Fibroblast of the aortic adventitia (primary cell): Measurements from ENCODE around the gene CXXC1. TPM values are rescaled to one million over a fixed set of nuclear protein-coding genes. Genes with fewer than 3 reads are reported as not detected.
"Not testable (repeated sequence)": the region's sequence is repeated elsewhere in the genome, so short reads cannot be mapped to it uniquely, and the experiment has no call there.

Source experiments
- DNase-seq: peaks from one replicate; pipeline ENCODE4 v3.0.0-alpha.2; 2010; ENCODE audit warnings: low read depth
- H3K4me3 ChIP-seq: 2 replicates; pipeline ENCODE4 v1.5.1; 2011; ENCODE audit warnings: low read depth, mild to moderate bottlenecking, control low read depth, low read length, moderate library complexity
- total RNA-seq: library from RNA; depleted of rRNA; stranded (reverse); fragments of >200 nt; gene quantifications from 2 replicates; pipeline ENCODE4 v1.2.3, GENCODE V29; 2012; ENCODE audit warnings: low replicate concordance
- TF ChIP-seq, protein P1 (sequence below): IDR thresholded peaks from 2 replicates; pipeline ENCODE4 v1.5.1; 2011; ENCODE audit warnings: mild to moderate bottlenecking, low read length, control low read depth, inconsistent platforms; ENCODE audit not compliant: insufficient read depth

Gene CXXC1
- total RNA-seq, 1 donor, result 44.6 TPM

DNA sequence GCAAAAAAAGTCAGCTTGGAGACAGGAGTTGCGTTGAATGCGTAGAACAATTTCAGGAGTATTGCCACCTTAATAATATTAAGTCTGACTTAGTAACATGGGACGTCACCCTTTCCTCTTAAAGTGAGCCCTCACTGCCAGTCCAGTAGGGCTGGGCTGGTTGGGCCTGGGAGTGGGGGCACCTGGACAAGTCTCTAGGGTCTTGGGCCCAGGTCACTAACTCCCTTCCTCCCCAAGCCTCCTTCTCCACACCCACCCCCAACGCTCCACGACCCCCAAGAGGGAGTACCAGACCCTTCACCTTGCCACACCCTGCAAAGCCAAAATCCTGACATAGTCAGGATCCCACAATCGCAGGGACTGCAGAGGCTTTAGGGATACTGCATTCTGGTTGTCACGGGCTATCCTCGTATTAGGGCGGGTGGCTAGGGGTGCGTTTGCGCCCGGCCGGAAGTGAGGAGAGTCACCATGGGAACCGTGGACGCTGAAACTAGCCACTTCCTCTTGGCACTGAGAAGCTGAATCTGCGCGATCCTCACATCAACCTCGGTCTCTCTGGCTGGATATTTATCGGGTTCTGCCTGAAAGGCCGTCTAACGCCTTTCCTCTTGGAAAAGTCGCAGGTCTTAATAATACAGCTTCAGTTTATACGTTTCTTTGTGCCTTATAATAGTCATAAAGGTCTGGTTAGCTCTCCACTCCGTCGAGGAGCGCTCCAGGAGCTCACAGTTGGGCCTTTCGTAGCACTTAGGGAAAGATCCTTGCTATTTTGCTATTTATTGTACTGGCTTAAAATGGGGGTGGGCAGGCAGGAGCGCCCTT is 10.3 kb upstream of the CXXC1 start:
- DNase-seq, result peak; percentile 73
- peak overlapping the region; percentile 65 for H3K4me3 ChIP-seq
- TF ChIP-seq, protein P1, sequence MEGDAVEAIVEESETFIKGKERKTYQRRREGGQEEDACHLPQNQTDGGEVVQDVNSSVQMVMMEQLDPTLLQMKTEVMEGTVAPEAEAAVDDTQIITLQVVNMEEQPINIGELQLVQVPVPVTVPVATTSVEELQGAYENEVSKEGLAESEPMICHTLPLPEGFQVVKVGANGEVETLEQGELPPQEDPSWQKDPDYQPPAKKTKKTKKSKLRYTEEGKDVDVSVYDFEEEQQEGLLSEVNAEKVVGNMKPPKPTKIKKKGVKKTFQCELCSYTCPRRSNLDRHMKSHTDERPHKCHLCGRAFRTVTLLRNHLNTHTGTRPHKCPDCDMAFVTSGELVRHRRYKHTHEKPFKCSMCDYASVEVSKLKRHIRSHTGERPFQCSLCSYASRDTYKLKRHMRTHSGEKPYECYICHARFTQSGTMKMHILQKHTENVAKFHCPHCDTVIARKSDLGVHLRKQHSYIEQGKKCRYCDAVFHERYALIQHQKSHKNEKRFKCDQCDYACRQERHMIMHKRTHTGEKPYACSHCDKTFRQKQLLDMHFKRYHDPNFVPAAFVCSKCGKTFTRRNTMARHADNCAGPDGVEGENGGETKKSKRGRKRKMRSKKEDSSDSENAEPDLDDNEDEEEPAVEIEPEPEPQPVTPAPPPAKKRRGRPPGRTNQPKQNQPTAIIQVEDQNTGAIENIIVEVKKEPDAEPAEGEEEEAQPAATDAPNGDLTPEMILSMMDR, result no peak

DNA sequence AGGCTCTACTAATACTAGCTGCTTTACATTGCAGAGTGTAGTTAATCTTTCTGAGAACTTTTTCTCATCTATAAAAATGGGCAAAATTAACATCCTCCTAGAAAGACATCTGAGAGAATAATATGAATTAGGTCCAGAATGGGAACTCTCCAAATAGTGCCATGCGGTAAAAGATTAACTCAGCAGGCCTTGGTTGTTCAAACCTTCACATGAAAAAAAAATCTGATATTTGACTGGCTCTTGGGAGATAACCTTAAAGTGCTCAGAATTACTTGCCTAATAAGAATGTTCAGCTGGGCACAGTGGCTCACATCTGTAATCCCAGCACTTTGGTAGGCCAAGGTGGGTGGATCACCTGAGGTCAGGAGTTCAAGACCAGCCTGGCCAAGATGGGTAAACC is 5.5 kb upstream of the CXXC1 start:
- DNase-seq, result no peak
- H3K4me3 ChIP-seq, result no peak overlapping the region
- TF ChIP-seq, protein P1, result no peak

- TF ChIP-seq, protein P1, result no peak
- no peak for DNase-seq
Measured at GRCh38 chr18:50289108-50289443, 1.6 kb upstream of the CXXC1 start.

GRCh38 chr18:50288348-50289107 is 1.0 kb upstream of the CXXC1 start:
- peak overlapping the region; percentile 93 for H3K4me3 ChIP-seq
- not testable (repeated sequence) for DNase-seq

More at GRCh38 chr18:50289108-50289443, 1.6 kb upstream of the CXXC1 start:
- H3K4me3 ChIP-seq, result no peak overlapping the region

- peak overlapping the region; percentile 93 for H3K4me3 ChIP-seq
- TF ChIP-seq, protein P1, result no peak
- DNase-seq, result no peak
Measured at GRCh38 chr18:50287028-50287440, 458 bp downstream of the CXXC1 start.

- DNase-seq, result no peak
- H3K4me3 ChIP-seq, result peak overlapping the region; percentile 93
- TF ChIP-seq, protein P1, result no peak
Measured at GRCh38 chr18:50286391-50287027, 983 bp downstream of the CXXC1 start.

DNA sequence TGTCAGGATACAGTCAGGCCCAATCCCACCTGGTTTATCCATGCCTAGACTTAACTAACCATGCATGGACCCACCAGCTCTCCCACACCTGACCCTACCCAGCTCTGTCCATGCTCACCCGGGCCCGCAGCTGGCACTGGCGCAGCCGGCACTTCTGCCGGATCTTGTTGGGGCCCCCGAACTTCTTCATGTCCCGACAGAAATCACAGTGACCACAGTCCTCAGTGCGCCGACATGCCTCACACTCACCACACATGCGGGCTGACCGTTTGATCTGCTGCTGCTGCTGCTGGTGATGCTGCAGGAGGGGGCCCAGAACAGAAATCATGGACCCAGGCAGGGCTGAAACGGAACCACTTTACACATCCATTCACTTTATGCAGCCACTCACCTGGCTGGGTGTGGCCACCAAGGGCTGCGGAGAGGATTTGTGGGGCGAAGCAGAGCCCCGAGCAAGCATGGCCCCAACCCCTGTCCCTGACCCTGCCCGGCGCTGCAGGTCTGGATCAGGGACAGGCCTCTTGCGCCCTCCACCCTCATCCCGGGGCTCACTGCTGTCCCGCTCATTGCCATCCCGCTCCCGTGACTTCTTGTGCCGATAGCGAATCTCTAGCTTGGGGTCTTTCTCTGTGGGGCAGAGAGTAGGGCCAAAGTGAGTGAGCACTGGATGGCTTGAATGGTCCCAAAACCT is 1.7 kb downstream of the CXXC1 start:
- DNase-seq, result no peak
- TF ChIP-seq, protein P1, result no peak
- peak overlapping the region; percentile 93 for H3K4me3 ChIP-seq
